Measurements from ENCODE around the gene PITX1.

PITX1 gene

GRCh38 chr5:135064235-135064570 lies 30.2 kb upstream of the PITX1 start:
- Histone ChIP-seq H4K8ac (ENCODE audit: low read depth, low read length) (no peak overlapping the region), H3K4me3 (ENCODE audit: low read length) (no peak overlapping the region), H2BK15ac (replicated peaks; ENCODE audit: low read depth) (no peak overlapping the region), H3K79me1 (ENCODE audit: low read length) (no peaks in the 10 kb centered on the region), H3K23ac (ENCODE audit: low read length) (no peak overlapping the region), H4K5ac (ENCODE audit: low read length) (no peak overlapping the region), H2BK120ac (ENCODE audit: low read depth, low read length) (no peak overlapping the region), H3K4me1 (ENCODE audit: control insufficient read depth, low read depth, low read length) (no peaks in the 10 kb centered on the region), H3K27me3 (ENCODE audit: insufficient read depth, low read length, poor library complexity) (no peaks in the 10 kb centered on the region), H2BK5ac (ENCODE audit: low read length) (no peak overlapping the region), H3K4me2 (ENCODE audit: low read length) (no peak overlapping the region), H3K9ac (ENCODE audit: low read length) (no peak overlapping the region), H3K79me2 (ENCODE audit: control insufficient read depth, insufficient read depth, low read length) (no peaks in the 10 kb centered on the region), H3K4ac (ENCODE audit: low read depth, low read length) (no peak overlapping the region), H3K56ac (ENCODE audit: low read length) (no peak overlapping the region), H3K18ac (ENCODE audit: low read length) (no peak overlapping the region), H3K27ac (ENCODE audit: low read depth, low read length) (no peak overlapping the region), H3K36me3 (ENCODE audit: control insufficient read depth, insufficient read depth, low read length) (no peaks in the 10 kb centered on the region), H2AK5ac (ENCODE audit: low read length) (no peak overlapping the region)
- WGBS (ENCODE audit: extremely low coverage, insufficient coverage, low lambda C conversion rate): no CpG with 5 or more reads among the region's 4 CpGs
- DNase-seq: no peak

GRCh38 chr5:135063511-135064234 lies 29.6 kb upstream of the PITX1 start:
- Histone ChIP-seq H2BK15ac (replicated peaks; ENCODE audit: low read depth) (no peak overlapping the region), H4K8ac (ENCODE audit: low read depth, low read length) (no peak overlapping the region), H3K27me3 (ENCODE audit: insufficient read depth, low read length, poor library complexity) (no peaks in the 10 kb centered on the region), H3K23ac (ENCODE audit: low read length) (no peak overlapping the region), H3K4ac (ENCODE audit: low read depth, low read length) (no peak overlapping the region), H3K56ac (ENCODE audit: low read length) (no peak overlapping the region), H3K79me1 (ENCODE audit: low read length) (no peaks in the 10 kb centered on the region), H3K4me3 (ENCODE audit: low read length) (no peak overlapping the region), H3K9ac (ENCODE audit: low read length) (no peak overlapping the region), H3K36me3 (ENCODE audit: control insufficient read depth, insufficient read depth, low read length) (no peaks in the 10 kb centered on the region), H3K4me1 (ENCODE audit: control insufficient read depth, low read depth, low read length) (no peaks in the 10 kb centered on the region), H2AK5ac (ENCODE audit: low read length) (no peak overlapping the region), H3K18ac (ENCODE audit: low read length) (no peak overlapping the region), H3K79me2 (ENCODE audit: control insufficient read depth, insufficient read depth, low read length) (no peaks in the 10 kb centered on the region), H4K5ac (ENCODE audit: low read length) (no peak overlapping the region), H3K4me2 (ENCODE audit: low read length) (no peak overlapping the region), H2BK120ac (ENCODE audit: low read depth, low read length) (no peak overlapping the region), H2BK5ac (ENCODE audit: low read length) (no peak overlapping the region), H3K27ac (ENCODE audit: low read depth, low read length) (no peak overlapping the region)
- WGBS (ENCODE audit: extremely low coverage, insufficient coverage, low lambda C conversion rate): no CpG with 5 or more reads among the region's 14 CpGs
- DNase-seq: no peak

- Histone ChIP-seq H3K4me3 (ENCODE audit: low read length) (no peak overlapping the region), H3K9ac (ENCODE audit: low read length) (no peak overlapping the region), H4K8ac (ENCODE audit: low read depth, low read length) (no peak overlapping the region), H3K18ac (ENCODE audit: low read length) (no peak overlapping the region), H3K4me2 (ENCODE audit: low read length) (no peak overlapping the region), H2BK120ac (ENCODE audit: low read depth, low read length) (no peak overlapping the region), H3K79me2 (ENCODE audit: control insufficient read depth, insufficient read depth, low read length) (no peaks in the 10 kb centered on the region), H3K36me3 (ENCODE audit: control insufficient read depth, insufficient read depth, low read length) (no peaks in the 10 kb centered on the region), H3K23ac (ENCODE audit: low read length) (no peak overlapping the region), H3K56ac (ENCODE audit: low read length) (no peak overlapping the region), H3K4me1 (ENCODE audit: control insufficient read depth, low read depth, low read length) (no peaks in the 10 kb centered on the region), H2BK5ac (ENCODE audit: low read length) (no peak overlapping the region), H3K79me1 (ENCODE audit: low read length) (no peaks in the 10 kb centered on the region), H3K27me3 (ENCODE audit: insufficient read depth, low read length, poor library complexity) (no peaks in the 10 kb centered on the region), H2AK5ac (ENCODE audit: low read length) (no peak overlapping the region), H2BK15ac (replicated peaks; ENCODE audit: low read depth) (no peak overlapping the region), H3K4ac (ENCODE audit: low read depth, low read length) (no peak overlapping the region), H3K27ac (ENCODE audit: low read depth, low read length) (no peak overlapping the region), H4K5ac (ENCODE audit: low read length) (no peak overlapping the region)
- no CpG with 5 or more reads among the region's 8 CpGs for WGBS (ENCODE audit: extremely low coverage, insufficient coverage, low lambda C conversion rate)
- no peak for DNase-seq
Measured at GRCh38 chr5:135063056-135063445, 29.0 kb upstream of the PITX1 start.

- H3K18ac ChIP-seq (ENCODE audit: low read length): no peak overlapping the region
- no peaks in the 10 kb centered on the region for H3K79me1 ChIP-seq (ENCODE audit: low read length)
- H3K56ac ChIP-seq (ENCODE audit: low read length): no peak overlapping the region
- H2BK120ac ChIP-seq (ENCODE audit: low read depth, low read length): no peak overlapping the region
- no peak overlapping the region for H3K4me2 ChIP-seq (ENCODE audit: low read length)
- no peaks in the 10 kb centered on the region for H3K79me2 ChIP-seq (ENCODE audit: control insufficient read depth, insufficient read depth, low read length)
- no peak overlapping the region for H2BK15ac ChIP-seq (replicated peaks; ENCODE audit: low read depth)
- H3K4me3 ChIP-seq (ENCODE audit: low read length): no peak overlapping the region
- no peaks in the 10 kb centered on the region for H3K36me3 ChIP-seq (ENCODE audit: control insufficient read depth, insufficient read depth, low read length)
- DNase-seq: no peak
- no peak overlapping the region for H2AK5ac ChIP-seq (ENCODE audit: low read length)
- H3K23ac ChIP-seq (ENCODE audit: low read length): no peak overlapping the region
- no peak overlapping the region for H3K27ac ChIP-seq (ENCODE audit: low read depth, low read length)
- H4K8ac ChIP-seq (ENCODE audit: low read depth, low read length): no peak overlapping the region
- H3K4me1 ChIP-seq (ENCODE audit: control insufficient read depth, low read depth, low read length): no peaks in the 10 kb centered on the region
- H3K4ac ChIP-seq (ENCODE audit: low read depth, low read length): no peak overlapping the region
- H3K27me3 ChIP-seq (ENCODE audit: insufficient read depth, low read length, poor library complexity): no peaks in the 10 kb centered on the region
- no peak overlapping the region for H3K9ac ChIP-seq (ENCODE audit: low read length)
- WGBS (ENCODE audit: extremely low coverage, insufficient coverage, low lambda C conversion rate): no CpG with 5 or more reads among the region's 17 CpGs
- no peak overlapping the region for H2BK5ac ChIP-seq (ENCODE audit: low read length)
- no peak overlapping the region for H4K5ac ChIP-seq (ENCODE audit: low read length)
Measured at GRCh38 chr5:135062216-135063055, 28.4 kb upstream of the PITX1 start.

GRCh38 chr5:135061001-135061400 lies 27.0 kb upstream of the PITX1 start:
- no peak overlapping the region for H3K18ac ChIP-seq (ENCODE audit: low read length)
- H3K4me1 ChIP-seq (ENCODE audit: control insufficient read depth, low read depth, low read length): no peaks in the 10 kb centered on the region
- H2BK15ac ChIP-seq (replicated peaks; ENCODE audit: low read depth): no peak overlapping the region
- no peak overlapping the region for H3K9ac ChIP-seq (ENCODE audit: low read length)
- WGBS (ENCODE audit: extremely low coverage, insufficient coverage, low lambda C conversion rate): no CpG with 5 or more reads among the region's 6 CpGs
- no peak overlapping the region for H3K4me2 ChIP-seq (ENCODE audit: low read length)
- H3K79me2 ChIP-seq (ENCODE audit: control insufficient read depth, insufficient read depth, low read length): no peaks in the 10 kb centered on the region
- no peak overlapping the region for H3K56ac ChIP-seq (ENCODE audit: low read length)
- H4K5ac ChIP-seq (ENCODE audit: low read length): no peak overlapping the region
- no peaks in the 10 kb centered on the region for H3K79me1 ChIP-seq (ENCODE audit: low read length)
- DNase-seq: no peak
- H3K4ac ChIP-seq (ENCODE audit: low read depth, low read length): no peak overlapping the region
- no peak overlapping the region for H2BK5ac ChIP-seq (ENCODE audit: low read length)
- no peak overlapping the region for H2AK5ac ChIP-seq (ENCODE audit: low read length)
- no peak overlapping the region for H4K8ac ChIP-seq (ENCODE audit: low read depth, low read length)
- H3K23ac ChIP-seq (ENCODE audit: low read length): no peak overlapping the region
- H3K27me3 ChIP-seq (ENCODE audit: insufficient read depth, low read length, poor library complexity): no peaks in the 10 kb centered on the region
- no peak overlapping the region for H2BK120ac ChIP-seq (ENCODE audit: low read depth, low read length)
- no peak overlapping the region for H3K27ac ChIP-seq (ENCODE audit: low read depth, low read length)
- no peaks in the 10 kb centered on the region for H3K36me3 ChIP-seq (ENCODE audit: control insufficient read depth, insufficient read depth, low read length)
- H3K4me3 ChIP-seq (ENCODE audit: low read length): no peak overlapping the region
